Mesothelial cell of epicardium (in vitro differentiated cells): ENCODE results near the gene DFFB. TPM values are rescaled to one million over a fixed set of nuclear protein-coding genes. Genes with fewer than 3 reads are reported as not detected.

ENCODE experiments used
- DNase-seq, 2 experiments: peaks; one replicate each; pipeline ENCODE4 v3.0.0; 2021; ENCODE audit warnings: low spot score in 2 of 2; ENCODE audit not compliant: unreplicated experiment in 2 of 2
- H3K27ac Mint-ChIP-seq: 2 replicates; pipeline ENCODE4 v1.8.0; 2021; ENCODE audit warnings: mixed read lengths
- H3K27me3 Mint-ChIP-seq: 2 replicates; pipeline ENCODE4 v1.8.0; 2021; ENCODE audit warnings: low read depth, mixed read lengths
- H3K36me3 Mint-ChIP-seq: 2 replicates; pipeline ENCODE4 v1.8.0; 2021; ENCODE audit warnings: mixed read lengths
- H3K4me1 Mint-ChIP-seq: 2 replicates; pipeline ENCODE4 v1.8.0; 2021; ENCODE audit warnings: mixed read lengths
- H3K4me3 Mint-ChIP-seq: 2 replicates; pipeline ENCODE4 v1.8.0; 2021; ENCODE audit warnings: mild to moderate bottlenecking, moderate library complexity, mixed read lengths
- H3K9me3 Mint-ChIP-seq: 2 replicates; pipeline ENCODE4 v1.8.0; 2021; ENCODE audit warnings: mixed read lengths
- total RNA-seq: library from RNA; stranded (reverse); gene quantifications from 3 replicates; pipeline ENCODE4 v1.2.1, GENCODE V29; 2021
- TF ChIP-seq, protein P1 (sequence below): fragments of 200-600 bp; sonication (generic); IDR thresholded peaks from one replicate; pipeline ENCODE4 v1.5.0; 2021; ENCODE audit warnings: antibody characterized with exemption; ENCODE audit not compliant: unreplicated experiment

The DFFB gene
- total RNA-seq, 1 donor from 2014 or later = 11.0 TPM

DNA sequence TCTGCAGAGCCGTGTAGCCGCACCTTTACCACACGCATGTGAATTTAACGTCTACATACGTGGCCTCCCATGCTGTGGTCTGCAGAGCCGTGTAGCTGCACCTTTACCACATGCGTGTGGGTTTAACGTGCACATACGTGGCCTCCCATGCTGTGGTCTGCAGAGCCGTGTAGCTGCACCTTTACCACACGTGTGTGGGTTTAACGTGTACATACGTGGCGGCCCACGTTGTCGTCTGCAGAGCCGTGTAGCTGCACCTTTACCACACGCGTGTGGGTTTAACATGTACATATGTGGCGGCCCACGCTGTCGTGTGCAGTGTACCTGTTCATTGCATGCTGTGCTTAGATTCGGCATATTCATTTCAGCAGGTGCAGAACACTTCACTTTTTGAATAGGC, 17.5 kb downstream of the DFFB start:
- Mint-ChIP-seq H3K36me3 (peaks cover 55% of the 10 kb centered on the region), H3K27me3 (no peaks in the 10 kb centered on the region), H3K27ac (no peak overlapping the region), H3K4me3 (no peak overlapping the region), H3K4me1 (no peaks in the 10 kb centered on the region), H3K9me3 (peaks cover 15% of the 10 kb centered on the region)
- TF ChIP-seq, protein P1, sequence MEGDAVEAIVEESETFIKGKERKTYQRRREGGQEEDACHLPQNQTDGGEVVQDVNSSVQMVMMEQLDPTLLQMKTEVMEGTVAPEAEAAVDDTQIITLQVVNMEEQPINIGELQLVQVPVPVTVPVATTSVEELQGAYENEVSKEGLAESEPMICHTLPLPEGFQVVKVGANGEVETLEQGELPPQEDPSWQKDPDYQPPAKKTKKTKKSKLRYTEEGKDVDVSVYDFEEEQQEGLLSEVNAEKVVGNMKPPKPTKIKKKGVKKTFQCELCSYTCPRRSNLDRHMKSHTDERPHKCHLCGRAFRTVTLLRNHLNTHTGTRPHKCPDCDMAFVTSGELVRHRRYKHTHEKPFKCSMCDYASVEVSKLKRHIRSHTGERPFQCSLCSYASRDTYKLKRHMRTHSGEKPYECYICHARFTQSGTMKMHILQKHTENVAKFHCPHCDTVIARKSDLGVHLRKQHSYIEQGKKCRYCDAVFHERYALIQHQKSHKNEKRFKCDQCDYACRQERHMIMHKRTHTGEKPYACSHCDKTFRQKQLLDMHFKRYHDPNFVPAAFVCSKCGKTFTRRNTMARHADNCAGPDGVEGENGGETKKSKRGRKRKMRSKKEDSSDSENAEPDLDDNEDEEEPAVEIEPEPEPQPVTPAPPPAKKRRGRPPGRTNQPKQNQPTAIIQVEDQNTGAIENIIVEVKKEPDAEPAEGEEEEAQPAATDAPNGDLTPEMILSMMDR = no peak
- DNase-seq = no peak

DNA sequence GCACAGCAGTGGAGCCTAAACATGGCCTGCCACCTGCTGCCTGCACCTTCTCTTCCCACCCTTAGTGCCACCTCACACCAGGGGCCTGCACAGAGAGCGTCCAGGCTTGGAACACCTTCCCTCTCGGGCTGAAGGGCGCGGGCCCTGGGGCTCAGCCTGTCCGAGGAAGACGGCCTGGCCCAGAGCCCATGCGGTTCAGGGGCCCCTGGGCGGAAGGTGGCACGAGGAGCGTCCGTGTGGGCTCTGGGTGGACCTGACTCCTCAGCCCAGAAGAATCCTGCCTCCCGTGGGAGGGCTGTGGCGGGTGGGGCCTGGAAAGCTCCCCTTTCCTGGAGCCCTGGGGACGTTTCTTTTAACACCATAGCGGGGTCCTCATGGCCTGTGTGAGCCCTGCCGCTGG, 19.4 kb downstream of the DFFB start:
- Mint-ChIP-seq H3K4me1 (no peaks in the 10 kb centered on the region), H3K4me3 (no peak overlapping the region), H3K27ac (no peak overlapping the region), H3K27me3 (no peaks in the 10 kb centered on the region), H3K9me3 (peaks cover 16% of the 10 kb centered on the region), H3K36me3 (peaks cover 50% of the 10 kb centered on the region)
- TF ChIP-seq, protein P1 = no peak
- DNase-seq = no peak

DNA sequence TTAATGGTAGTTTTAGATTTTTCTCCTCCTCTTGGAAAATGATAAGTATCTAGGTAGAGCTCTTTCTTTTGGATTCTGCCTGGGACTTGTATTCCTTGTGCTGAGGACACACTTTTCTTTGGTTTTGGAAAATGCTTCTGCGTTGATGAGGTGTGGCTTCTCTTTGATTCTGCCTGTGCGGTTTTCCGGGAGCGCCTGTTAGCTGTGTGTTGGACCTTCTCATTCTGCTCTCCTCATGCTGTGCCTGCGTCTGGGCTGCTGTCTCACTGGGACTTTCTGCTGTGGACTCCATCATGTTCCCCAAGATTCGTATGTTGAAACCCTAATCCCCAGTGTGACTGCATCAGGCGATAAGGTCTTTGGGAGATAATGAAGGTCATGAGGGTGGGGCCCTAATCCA, 21.8 kb downstream of the DFFB start:
- no peak overlapping the region for H3K27ac Mint-ChIP-seq
- H3K9me3 Mint-ChIP-seq = peaks cover 16% of the 10 kb centered on the region
- TF ChIP-seq, protein P1 = no peak
- no peaks in the 10 kb centered on the region for H3K4me1 Mint-ChIP-seq
- H3K36me3 Mint-ChIP-seq = peaks cover 51% of the 10 kb centered on the region
- H3K4me3 Mint-ChIP-seq = no peak overlapping the region
- no peak for DNase-seq
- no peaks in the 10 kb centered on the region for H3K27me3 Mint-ChIP-seq

DNA sequence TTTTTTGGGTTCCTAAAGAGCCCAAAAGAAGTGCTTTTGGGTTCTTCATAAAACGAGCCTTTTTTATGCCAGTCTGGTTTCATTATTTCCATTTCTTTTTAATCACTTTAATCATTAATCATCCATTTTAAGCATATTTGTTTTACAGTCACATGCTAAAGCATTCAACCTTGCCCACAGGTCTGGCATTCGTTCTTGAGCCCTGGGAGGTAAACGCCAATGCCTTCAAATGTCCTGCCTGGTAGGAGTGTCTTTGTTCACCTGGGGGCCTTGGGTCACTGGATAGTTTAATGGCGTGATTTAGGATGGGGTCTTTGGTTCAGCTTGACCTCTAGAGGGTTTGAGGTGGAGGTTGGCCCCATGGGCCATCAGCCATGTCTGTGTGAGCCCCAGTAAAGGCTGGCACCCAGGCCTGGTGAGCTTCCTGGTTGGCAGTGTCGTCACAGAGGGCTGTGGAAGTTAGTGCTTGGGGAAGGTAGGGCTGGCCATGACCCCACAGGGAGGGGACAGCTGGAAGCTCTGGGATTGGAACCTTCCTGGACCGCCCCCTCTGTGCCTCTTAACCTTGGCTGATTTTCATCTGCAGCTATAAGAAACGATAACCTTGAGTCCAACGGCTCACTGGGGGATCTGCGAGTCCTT, 22.6 kb downstream of the DFFB start:
- Mint-ChIP-seq H3K36me3 (peaks cover 54% of the 10 kb centered on the region), H3K9me3 (peaks cover 16% of the 10 kb centered on the region), H3K27me3 (no peaks in the 10 kb centered on the region), H3K27ac (no peak overlapping the region), H3K4me3 (no peak overlapping the region), H3K4me1 (no peaks in the 10 kb centered on the region)
- DNase-seq = no peak
- TF ChIP-seq, protein P1 = no peak

DNA sequence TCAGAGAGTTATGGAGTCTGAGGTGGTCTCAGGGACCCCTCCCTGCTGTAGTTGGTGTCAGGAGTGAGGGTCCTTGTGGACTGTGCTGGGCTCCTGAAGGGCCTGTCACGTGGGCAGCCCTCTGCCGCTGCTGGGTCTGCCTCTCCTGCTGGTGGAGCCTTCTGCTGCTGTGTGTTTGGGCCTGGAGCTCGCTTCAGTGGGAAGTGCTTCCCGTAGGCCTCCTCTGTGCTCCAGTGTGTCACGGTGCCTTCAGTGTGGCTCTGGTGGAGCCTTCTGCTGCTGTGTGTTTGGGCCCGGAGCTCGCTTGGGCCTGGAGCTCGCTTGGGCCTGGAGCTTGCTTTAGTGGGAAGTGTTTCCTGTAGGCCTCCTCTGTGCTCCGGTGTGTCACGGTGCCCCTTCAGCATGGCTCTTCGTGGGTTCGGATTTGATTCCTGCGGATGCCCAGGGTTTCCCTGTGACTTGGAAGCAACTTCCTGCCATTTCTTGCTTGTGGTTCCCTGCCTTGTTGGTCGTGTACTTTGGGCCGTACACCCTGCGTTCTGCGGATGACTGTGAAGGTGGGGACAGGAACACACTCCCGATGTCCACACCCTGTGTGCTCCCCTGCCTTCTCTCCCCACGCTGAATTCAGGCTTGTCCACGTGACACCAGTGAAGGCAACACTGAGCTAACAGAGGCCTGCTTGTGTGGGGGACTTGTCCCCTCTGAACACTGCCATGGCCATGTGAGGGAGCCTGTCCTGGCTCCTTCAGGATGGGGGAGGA, 23.3 kb downstream of the DFFB start:
- Mint-ChIP-seq H3K9me3 (peaks cover 16% of the 10 kb centered on the region), H3K36me3 (peaks cover 48% of the 10 kb centered on the region), H3K27me3 (no peaks in the 10 kb centered on the region), H3K4me1 (no peaks in the 10 kb centered on the region), H3K27ac (no peak overlapping the region), H3K4me3 (no peak overlapping the region)
- no peak for DNase-seq
- TF ChIP-seq, protein P1 = no peak
